ENCODE measurements around the gene RPS15. TPM values are rescaled to one million over a fixed set of nuclear protein-coding genes. Genes with fewer than 3 reads are reported as not detected.

RPS15 gene
- total RNA-seq, 6 experiments from 2014 or later = 334 to 1,615 (median 355) TPM

GRCh38 chr19:1401138-1401888 lies 36.9 kb upstream of the RPS15 start, which contains the start of gene GAMT:
GAMT (minus strand) TSS chr19:1401542; CDS start chr19:1401476, 66 bp downstream.
- WGBS (ENCODE audit: insufficient coverage, low coverage, low lambda C conversion rate, missing lambda C conversion rate) = 1% methylated on average over 24 of the region's 87 CpGs
- Histone ChIP-seq H3K9me3 (no peaks in the 10 kb centered on the region), H3K27me3 (no peaks in the 10 kb centered on the region), H3K4me3 (peak within 1 kb of the TSS; percentile 75 to 95 (median 85)), H3K4me1 (peaks cover 0 to 27% (median 10%) of the 10 kb centered on the region in 4 donors), H3K27ac (peak within 1 kb of the TSS; percentile 76 to 89 (median 78)), H3K36me3 (peaks cover 0 to 19% (median 7%) of the 10 kb centered on the region in 4 donors)
- ATAC-seq (peak; percentile 27 to 71 (median 51)), DNase-seq (peak; percentile 69 to 77 (median 73))
- peak; percentile 56 to 84 (median 68) for TF ChIP-seq CTCF (IDR thresholded peaks at IDR 0.05)
- TF ChIP-seq POLR2A (IDR thresholded peaks at IDR 0.05) = peak; percentile 73
- intact Hi-C loops (cut with DNase I) = no loop called here

- Histone ChIP-seq H3K27ac (peak overlapping the region in 1 of 3 donors; percentile 76), H3K4me1 (peaks cover 0 to 23% (median 9%) of the 10 kb centered on the region in 4 donors), H3K27me3 (no peaks in the 10 kb centered on the region), H3K4me3 (peak overlapping the region; percentile 75 to 95 (median 85)), H3K9me3 (no peaks in the 10 kb centered on the region), H3K36me3 (peaks cover 0 to 19% (median 7%) of the 10 kb centered on the region in 4 donors)
- intact Hi-C loops (cut with DNase I) = no loop called here
- ATAC-seq (no peak), DNase-seq (no peak)
- TF ChIP-seq CTCF (IDR thresholded peaks at IDR 0.05) (no peak), POLR2A (IDR thresholded peaks at IDR 0.05) (no peak)
- 45% methylated on average over 11 of the region's 11 CpGs for WGBS (ENCODE audit: insufficient coverage, low coverage, low lambda C conversion rate, missing lambda C conversion rate)
Measured at GRCh38 chr19:1401889-1402217, 36.3 kb upstream of the RPS15 start.

- TF ChIP-seq CTCF (IDR thresholded peaks at IDR 0.05) (no peak), POLR2A (IDR thresholded peaks at IDR 0.05) (no peak)
- peaks cover 0 to 19% (median 7%) of the 10 kb centered on the region in 4 donors for H3K36me3 ChIP-seq
- no peaks in the 10 kb centered on the region for H3K27me3 ChIP-seq
- peaks cover 0 to 16% (median 6%) of the 10 kb centered on the region in 4 donors for H3K4me1 ChIP-seq
- 49% methylated on average over 7 of the region's 25 CpGs for WGBS (ENCODE audit: insufficient coverage, low coverage, low lambda C conversion rate, missing lambda C conversion rate)
- H3K27ac ChIP-seq = no peak overlapping the region
- DNase-seq = peak in 1 of 3 donors; percentile 55
- no peaks in the 10 kb centered on the region for H3K9me3 ChIP-seq
- H3K4me3 ChIP-seq = no peak overlapping the region
- ATAC-seq = no peak
- intact Hi-C loops (cut with DNase I) = no loop called here
Measured at GRCh38 chr19:1402411-1403070, 35.7 kb upstream of the RPS15 start.

- TF ChIP-seq POLR2A (IDR thresholded peaks at IDR 0.05) (peak; percentile 47), CTCF (IDR thresholded peaks at IDR 0.05) (peak; percentile 38 to 43 (median 38))
- Histone ChIP-seq H3K4me3 (peak overlapping the region; percentile 60 to 92 (median 74)), H3K27me3 (no peaks in the 10 kb centered on the region), H3K36me3 (no peaks in the 10 kb centered on the region), H3K27ac (peak overlapping the region; percentile 52 to 70 (median 60)), H3K9me3 (no peaks in the 10 kb centered on the region), H3K4me1 (peaks cover 0 to 31% (median 14%) of the 10 kb centered on the region in 4 donors)
- peak; percentile 99 for DNase-seq
- intact Hi-C loops (cut with DNase I) = no loop called here
- WGBS (ENCODE audit: insufficient coverage, low coverage, low lambda C conversion rate, missing lambda C conversion rate) = 0% methylated on average over 15 of the region's 72 CpGs
- ATAC-seq = peak; percentile 87 to 93 (median 89)
Measured at GRCh38 chr19:1406774-1407527, 31.2 kb upstream of the RPS15 start.

All from right lobe of liver (tissue), 6 donors.